T-cell (primary cell): ENCODE data around the gene TSEN34. TPM values are rescaled to one million over a fixed set of nuclear protein-coding genes. Genes with fewer than 3 reads are reported as not detected.

Experiments
- ATAC-seq, 4 experiments: fragments of 200-7000 bp in 3 of 4; fragments of 150-1000 bp in 1 of 4; cut with Tn5 transposase; replicated peaks in 1 of 4; 1 replicate in 3 of 4; 2 replicates in 1 of 4; pipeline ENCODE4 v1.10.0; 2021; ENCODE audit warnings: moderate library complexity in 3 of 4, mild to moderate bottlenecking in 2 of 4, moderate number of reproducible peaks in 1 of 4
- CTCF ChIA-PET, 2 donors: fragments of 300-600 bp; sonication (Branson Sonifier 250); formaldehyde crosslinking; loops; one replicate each; lab custom pipeline; 2022; ENCODE audit warnings: antibody characterized with exemption in 2 of 2; lab: Charles Lee
- POLR2A ChIA-PET, 2 donors: fragments of 300-600 bp; sonication (Branson Sonifier 250); formaldehyde crosslinking; loops; one replicate each; lab custom pipeline; 2022; ENCODE audit warnings: antibody characterized with exemption in 2 of 2; lab: Charles Lee
- DNase-seq, 35 experiments: peaks; one replicate each; pipeline versions ENCODE4 v3.0.0 to v3.0.0-alpha.2; 2013 to 2023
- H3K27ac ChIP-seq: one replicate; pipeline ENCODE4 v1.5.1; 2013; ENCODE audit warnings: low read length
- H3K27me3 ChIP-seq, 2 experiments: replicated peaks in 1 of 2; 1 replicate in 1 of 2; 2 replicates in 1 of 2; pipeline versions ENCODE4 v1.6.1 to v1.7.0; 2013; ENCODE audit warnings: low read length in 1 of 2, mixed read lengths in 1 of 2; ENCODE audit not compliant: control insufficient read depth in 2 of 2, insufficient read depth in 2 of 2; ENCODE audit errors: extremely low read depth in 1 of 2
- H3K36me3 ChIP-seq, 2 donors: 1 replicate in 1 of 2; 2 replicates in 1 of 2; pipeline versions ENCODE4 v1.6.1 to v1.7.0; 2013; ENCODE audit warnings: low read length in 1 of 2; ENCODE audit not compliant: control insufficient read depth in 2 of 2, insufficient read depth in 1 of 2; ENCODE audit errors: extremely low read depth in 1 of 2
- H3K4me1 ChIP-seq, 2 experiments: 1 replicate in 1 of 2; 2 replicates in 1 of 2; pipeline versions ENCODE4 v1.6.1 to v1.7.0; 2013; ENCODE audit warnings: low read length in 2 of 2, mixed read lengths in 1 of 2; ENCODE audit not compliant: insufficient read depth in 2 of 2, control insufficient read depth in 1 of 2; ENCODE audit errors: extremely low read depth in 1 of 2
- H3K4me3 ChIP-seq, 2 donors: 1 replicate in 1 of 2; 2 replicates in 1 of 2; pipeline versions ENCODE4 v1.5.1 to v1.7.0; 2013; ENCODE audit warnings: mild to moderate bottlenecking in 2 of 2, low read length in 1 of 2, moderate library complexity in 1 of 2; ENCODE audit not compliant: control insufficient read depth in 1 of 2; ENCODE audit errors: extremely low read depth in 1 of 2
- H3K9me3 ChIP-seq: 2 replicates; pipeline ENCODE4 v1.7.0; 2013
- H3K27ac Mint-ChIP-seq, 2 donors: one replicate each; pipeline ENCODE4 v1.8.0; 2020 to 2021; ENCODE audit warnings: mild to moderate bottlenecking in 2 of 2, mixed read lengths in 2 of 2
- H3K27me3 Mint-ChIP-seq, 2 donors: one replicate each; pipeline ENCODE4 v1.8.0; 2021 to 2022; ENCODE audit warnings: mixed read lengths in 2 of 2
- H3K36me3 Mint-ChIP-seq: one replicate; pipeline ENCODE4 v1.8.0; 2021; ENCODE audit warnings: mixed read lengths
- H3K4me1 Mint-ChIP-seq, 3 donors: one replicate each; pipeline ENCODE4 v1.8.0; 2020 to 2022; ENCODE audit warnings: mixed read lengths in 3 of 3, mild to moderate bottlenecking in 1 of 3
- H3K4me3 Mint-ChIP-seq, 3 donors: one replicate each; pipeline ENCODE4 v1.8.0; 2020 to 2022; ENCODE audit warnings: mild to moderate bottlenecking in 3 of 3, mixed read lengths in 3 of 3, moderate library complexity in 3 of 3
- H3K9me3 Mint-ChIP-seq, 3 donors: one replicate each; pipeline ENCODE4 v1.8.0; 2020 to 2022; ENCODE audit warnings: mixed read lengths in 3 of 3
- WGBS: methylation state at CpG from one replicate; pipeline ENCODE4 v1.1.5; 2013; ENCODE audit warnings: missing lambda C conversion rate; ENCODE audit not compliant: insufficient coverage; 5-methylcytosine and 5-hydroxymethylcytosine counted together
- total RNA-seq, 35 experiments: library from RNA in 6 of 35; stranded (reverse) in 6 of 35; fragments of 120-200 nt in 1 of 35; gene quantifications; one replicate each; pipeline versions ENCODE4 v1.2.1 to v1.2.4 and lab custom pipeline; 2013 to 2026

Gene TSEN34
- total RNA-seq, 5 donors from 2014 or later (not counting 1 experiment from before 2014, with no cell fraction given), result 9.5 to 28.5 (median 23.5) TPM

GRCh38 chr19:54149021-54149812, 41.9 kb upstream of the TSEN34 start:
- Mint-ChIP-seq H3K9me3 (no peaks in the 10 kb centered on the region), H3K36me3 (peaks cover 55% of the 10 kb centered on the region), H3K4me1 (peaks cover 12 to 13% (median 12%) of the 10 kb centered on the region in 3 donors), H3K27me3 (no peaks in the 10 kb centered on the region), H3K27ac (no peak overlapping the region), H3K4me3 (no peak overlapping the region)
- Histone ChIP-seq H3K36me3 (peaks cover 46 to 89% of the 10 kb centered on the region in 2 donors), H3K4me3 (no peak overlapping the region), H3K9me3 (no peaks in the 10 kb centered on the region), H3K27ac (no peak overlapping the region), H3K27me3 (no peaks in the 10 kb centered on the region), H3K4me1 (peaks cover 11 to 19% of the 10 kb centered on the region in 2 experiments)
- WGBS, result 85% methylated on average over 12 of the region's 12 CpGs
- CTCF ChIA-PET, result no interaction called here
- POLR2A ChIA-PET, result no interaction called here
- no peak for ATAC-seq
- no peak for DNase-seq

- Histone ChIP-seq H3K36me3 (peaks cover 43 to 89% of the 10 kb centered on the region in 2 donors), H3K4me1 (peaks cover 27 to 40% of the 10 kb centered on the region in 2 experiments), H3K4me3 (no peak overlapping the region), H3K27ac (no peak overlapping the region), H3K9me3 (no peaks in the 10 kb centered on the region), H3K27me3 (no peaks in the 10 kb centered on the region)
- WGBS, result 97% methylated on average over 23 of the region's 23 CpGs
- Mint-ChIP-seq H3K36me3 (peaks cover 60% of the 10 kb centered on the region), H3K27ac (no peak overlapping the region), H3K9me3 (no peaks in the 10 kb centered on the region), H3K4me1 (peaks cover 21 to 30% (median 29%) of the 10 kb centered on the region in 3 donors), H3K27me3 (no peaks in the 10 kb centered on the region), H3K4me3 (no peak overlapping the region)
- ATAC-seq, result no peak
- ChIA-PET CTCF (interaction anchor here in 1 of 2 donors (0.6 kb wide), 1 partner anchor 37 kb away, joined by 3 read pairs; no protein-coding TSS in a partner anchor), POLR2A (no interaction called here)
- DNase-seq, result no peak
Observed at GRCh38 chr19:54151362-54152035, 39.6 kb upstream of the TSEN34 start.

DNA sequence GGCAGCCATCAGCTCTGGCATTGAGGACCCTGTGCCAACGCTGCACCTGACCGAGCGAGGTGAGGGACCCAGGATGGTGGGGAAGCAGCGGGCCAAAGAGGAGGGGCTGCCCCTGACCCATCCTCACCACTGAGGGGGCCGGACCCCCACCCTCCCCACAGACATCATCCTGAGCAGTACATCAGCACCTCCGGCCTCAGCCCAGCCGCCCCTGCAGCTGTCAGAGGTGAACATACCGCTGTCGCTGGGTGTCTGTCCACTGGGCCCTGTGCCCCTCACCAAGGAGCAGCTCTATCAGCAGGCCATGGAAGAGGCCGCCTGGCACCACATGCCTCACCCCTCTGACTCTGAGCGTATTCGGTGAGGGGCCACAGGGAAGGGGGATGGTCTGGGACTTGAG, 38.8 kb upstream of the TSEN34 start:
- POLR2A ChIA-PET, result no interaction called here
- peaks cover 28 to 37% (median 34%) of the 10 kb centered on the region in 3 donors for H3K4me1 Mint-ChIP-seq

GRCh38 chr19:54152878-54153524, 38.1 kb upstream of the TSEN34 start:
- Histone ChIP-seq H3K36me3 (peaks cover 38 to 89% of the 10 kb centered on the region in 2 donors), H3K4me1 (peaks cover 30 to 55% of the 10 kb centered on the region in 2 experiments), H3K27me3 (no peaks in the 10 kb centered on the region), H3K27ac (no peak overlapping the region), H3K9me3 (no peaks in the 10 kb centered on the region), H3K4me3 (no peak overlapping the region)
- ChIA-PET CTCF (no interaction called here), POLR2A (no interaction called here)
- H3K27me3 Mint-ChIP-seq, result no peaks in the 10 kb centered on the region
- DNase-seq, result no peak
- H3K36me3 Mint-ChIP-seq, result peaks cover 58% of the 10 kb centered on the region
- H3K4me3 Mint-ChIP-seq, result no peak overlapping the region
- peaks cover 29 to 38% (median 35%) of the 10 kb centered on the region in 3 donors for H3K4me1 Mint-ChIP-seq
- no peak for ATAC-seq
- WGBS, result 98% methylated on average over 12 of the region's 25 CpGs
- H3K27ac Mint-ChIP-seq, result peak overlapping the region; percentile 12 to 44
- H3K9me3 Mint-ChIP-seq, result no peaks in the 10 kb centered on the region

More for the DNA sequence above, 38.8 kb upstream of the TSEN34 start:
- 100% methylated on average over 10 of the region's 12 CpGs for WGBS
- no peaks in the 10 kb centered on the region for H3K27me3 Mint-ChIP-seq
- Histone ChIP-seq H3K9me3 (no peaks in the 10 kb centered on the region), H3K4me1 (peaks cover 29 to 48% of the 10 kb centered on the region in 2 experiments), H3K27me3 (no peaks in the 10 kb centered on the region), H3K27ac (no peak overlapping the region), H3K4me3 (no peak overlapping the region), H3K36me3 (peaks cover 43 to 89% of the 10 kb centered on the region in 2 donors)
- CTCF ChIA-PET, result no interaction called here
- ATAC-seq, result no peak
- no peak for DNase-seq
- no peak overlapping the region for H3K4me3 Mint-ChIP-seq
- H3K36me3 Mint-ChIP-seq, result peaks cover 58% of the 10 kb centered on the region
- no peaks in the 10 kb centered on the region for H3K9me3 Mint-ChIP-seq
- H3K27ac Mint-ChIP-seq, result no peak overlapping the region

- H3K27ac Mint-ChIP-seq, result peak overlapping the region; percentile 50 to 82
- 89% methylated on average over 7 of the region's 10 CpGs for WGBS
- ChIA-PET POLR2A (no interaction called here), CTCF (no interaction called here)
- H3K4me3 ChIP-seq, result no peak overlapping the region
- H3K9me3 ChIP-seq, result no peaks in the 10 kb centered on the region
- H3K4me3 Mint-ChIP-seq, result peak overlapping the region in 1 of 3 donors; percentile 60
- ATAC-seq (no peak), DNase-seq (no peak)
- H3K27me3 ChIP-seq, result no peaks in the 10 kb centered on the region
- peaks cover 38 to 63% of the 10 kb centered on the region in 2 experiments for H3K4me1 ChIP-seq
- peak overlapping the region; percentile 24 for H3K27ac ChIP-seq
- peaks cover 60% of the 10 kb centered on the region for H3K36me3 Mint-ChIP-seq
- no peaks in the 10 kb centered on the region for H3K27me3 Mint-ChIP-seq
- peaks cover 35 to 89% of the 10 kb centered on the region in 2 donors for H3K36me3 ChIP-seq
- H3K4me1 Mint-ChIP-seq, result peaks cover 37 to 46% (median 43%) of the 10 kb centered on the region in 3 donors
- H3K9me3 Mint-ChIP-seq, result no peaks in the 10 kb centered on the region
Observed at GRCh38 chr19:54153731-54154326, 37.3 kb upstream of the TSEN34 start.
